HL-60 (cell line): ENCODE measurements around the gene JMJD1C.

ENCODE experiments used
- GABPA ChIP-seq: IDR thresholded peaks from 2 replicates; pipeline ENCODE4 v1.6.1; 2012; ENCODE audit warnings: low read depth
- POLR2AphosphoS5 ChIP-seq: IDR thresholded peaks from 2 replicates; pipeline ENCODE4 v1.6.1; 2012; ENCODE audit warnings: low read depth
- TF ChIP-seq, protein P1 (sequence below): IDR thresholded peaks from one replicate; pipeline ENCODE4 v1.5.1; 2011; ENCODE audit warnings: low read length, control low read depth, inconsistent platforms; ENCODE audit not compliant: insufficient read depth
- TF ChIP-seq, protein P2 (sequence below): IDR thresholded peaks from 2 replicates; pipeline ENCODE4 v1.6.1; 2012; ENCODE audit warnings: low read depth; ENCODE audit not compliant: insufficient replicate concordance

DNA sequence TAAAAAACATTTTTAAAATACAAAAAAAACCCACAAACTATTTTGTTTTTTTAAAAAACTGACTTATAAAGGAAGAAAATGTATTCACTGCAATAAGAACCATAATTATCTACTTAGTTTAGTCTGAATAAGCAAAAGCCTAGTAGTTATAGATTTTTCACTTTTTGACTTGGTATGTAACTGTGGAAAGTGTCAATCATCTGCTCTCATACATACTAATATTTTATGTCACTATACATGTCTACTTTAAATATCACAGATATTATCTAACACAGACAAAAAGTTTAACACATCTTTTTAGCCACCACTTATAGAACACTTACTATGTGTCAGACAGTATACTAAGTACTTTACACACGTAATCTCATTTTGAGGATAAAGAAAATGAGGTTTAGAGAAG, 3.2 kb upstream of the JMJD1C start:
- TF ChIP-seq POLR2AphosphoS5, result no peak
- TF ChIP-seq, protein P1, sequence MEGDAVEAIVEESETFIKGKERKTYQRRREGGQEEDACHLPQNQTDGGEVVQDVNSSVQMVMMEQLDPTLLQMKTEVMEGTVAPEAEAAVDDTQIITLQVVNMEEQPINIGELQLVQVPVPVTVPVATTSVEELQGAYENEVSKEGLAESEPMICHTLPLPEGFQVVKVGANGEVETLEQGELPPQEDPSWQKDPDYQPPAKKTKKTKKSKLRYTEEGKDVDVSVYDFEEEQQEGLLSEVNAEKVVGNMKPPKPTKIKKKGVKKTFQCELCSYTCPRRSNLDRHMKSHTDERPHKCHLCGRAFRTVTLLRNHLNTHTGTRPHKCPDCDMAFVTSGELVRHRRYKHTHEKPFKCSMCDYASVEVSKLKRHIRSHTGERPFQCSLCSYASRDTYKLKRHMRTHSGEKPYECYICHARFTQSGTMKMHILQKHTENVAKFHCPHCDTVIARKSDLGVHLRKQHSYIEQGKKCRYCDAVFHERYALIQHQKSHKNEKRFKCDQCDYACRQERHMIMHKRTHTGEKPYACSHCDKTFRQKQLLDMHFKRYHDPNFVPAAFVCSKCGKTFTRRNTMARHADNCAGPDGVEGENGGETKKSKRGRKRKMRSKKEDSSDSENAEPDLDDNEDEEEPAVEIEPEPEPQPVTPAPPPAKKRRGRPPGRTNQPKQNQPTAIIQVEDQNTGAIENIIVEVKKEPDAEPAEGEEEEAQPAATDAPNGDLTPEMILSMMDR, result no peak
- TF ChIP-seq GABPA, result no peak
- TF ChIP-seq, protein P2, sequence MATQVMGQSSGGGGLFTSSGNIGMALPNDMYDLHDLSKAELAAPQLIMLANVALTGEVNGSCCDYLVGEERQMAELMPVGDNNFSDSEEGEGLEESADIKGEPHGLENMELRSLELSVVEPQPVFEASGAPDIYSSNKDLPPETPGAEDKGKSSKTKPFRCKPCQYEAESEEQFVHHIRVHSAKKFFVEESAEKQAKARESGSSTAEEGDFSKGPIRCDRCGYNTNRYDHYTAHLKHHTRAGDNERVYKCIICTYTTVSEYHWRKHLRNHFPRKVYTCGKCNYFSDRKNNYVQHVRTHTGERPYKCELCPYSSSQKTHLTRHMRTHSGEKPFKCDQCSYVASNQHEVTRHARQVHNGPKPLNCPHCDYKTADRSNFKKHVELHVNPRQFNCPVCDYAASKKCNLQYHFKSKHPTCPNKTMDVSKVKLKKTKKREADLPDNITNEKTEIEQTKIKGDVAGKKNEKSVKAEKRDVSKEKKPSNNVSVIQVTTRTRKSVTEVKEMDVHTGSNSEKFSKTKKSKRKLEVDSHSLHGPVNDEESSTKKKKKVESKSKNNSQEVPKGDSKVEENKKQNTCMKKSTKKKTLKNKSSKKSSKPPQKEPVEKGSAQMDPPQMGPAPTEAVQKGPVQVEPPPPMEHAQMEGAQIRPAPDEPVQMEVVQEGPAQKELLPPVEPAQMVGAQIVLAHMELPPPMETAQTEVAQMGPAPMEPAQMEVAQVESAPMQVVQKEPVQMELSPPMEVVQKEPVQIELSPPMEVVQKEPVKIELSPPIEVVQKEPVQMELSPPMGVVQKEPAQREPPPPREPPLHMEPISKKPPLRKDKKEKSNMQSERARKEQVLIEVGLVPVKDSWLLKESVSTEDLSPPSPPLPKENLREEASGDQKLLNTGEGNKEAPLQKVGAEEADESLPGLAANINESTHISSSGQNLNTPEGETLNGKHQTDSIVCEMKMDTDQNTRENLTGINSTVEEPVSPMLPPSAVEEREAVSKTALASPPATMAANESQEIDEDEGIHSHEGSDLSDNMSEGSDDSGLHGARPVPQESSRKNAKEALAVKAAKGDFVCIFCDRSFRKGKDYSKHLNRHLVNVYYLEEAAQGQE, result no peak
